ENCODE measurements around the gene SRXN1.

Gene SRXN1

DNA sequence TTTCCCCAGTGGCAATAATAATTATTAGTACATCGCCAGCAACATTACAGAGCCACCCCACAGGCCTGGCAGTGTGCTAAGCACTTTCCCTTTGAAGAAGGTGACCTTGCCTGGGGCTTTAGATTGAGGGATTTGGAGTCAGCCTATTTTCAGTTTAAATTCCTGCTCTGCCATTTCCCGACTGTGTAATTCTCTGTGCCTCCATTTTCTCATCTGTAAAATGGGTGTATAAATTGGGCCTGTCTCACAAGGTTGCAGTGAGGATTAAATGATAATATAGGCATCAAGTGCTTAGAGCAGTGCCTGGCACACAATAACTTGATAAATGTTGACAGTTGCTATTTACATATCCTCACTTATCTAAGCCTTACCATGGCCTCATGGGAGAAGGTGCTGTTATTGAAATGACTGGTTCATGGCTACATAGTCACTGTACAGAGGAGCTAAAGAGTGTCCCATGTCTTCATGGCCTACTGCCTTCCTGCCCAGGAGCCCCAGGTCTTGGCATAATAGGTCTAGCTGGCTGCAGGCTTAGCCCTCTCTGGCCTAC, 27.7 kb upstream of the SRXN1 start:
- peaks cover 52% of the 10 kb centered on the region for H3K27me3 ChIP-seq (replicated peaks; ENCODE audit: insufficient read depth, low read length)
- no peak overlapping the region for H3K27ac ChIP-seq (ENCODE audit: low read length)
- H3K9ac ChIP-seq (ENCODE audit: low read length), result no peak overlapping the region
- DNase-seq, result no peak
- no peak overlapping the region for H3K4me2 ChIP-seq (ENCODE audit: low read depth, low read length)
- H3F3A ChIP-seq (ENCODE audit: insufficient read depth, low read length), result no peaks in the 10 kb centered on the region
- H2AFZ ChIP-seq (ENCODE audit: low read length), result no peak overlapping the region
- H3K9me2 ChIP-seq (replicated peaks; ENCODE audit: insufficient read depth, low read length), result no peaks in the 10 kb centered on the region
- no peaks in the 10 kb centered on the region for H3K9me3 ChIP-seq (replicated peaks; ENCODE audit: insufficient read depth, low read length)
- H3K79me2 ChIP-seq (ENCODE audit: low read length), result no peaks in the 10 kb centered on the region
- no peak overlapping the region for H3K4me3 ChIP-seq (ENCODE audit: low read length)
- no peaks in the 10 kb centered on the region for H4K20me1 ChIP-seq (ENCODE audit: insufficient read depth, low read length)
- no peak for TF ChIP-seq EZH2phosphoT487 (IDR thresholded peaks at IDR 0.05; ENCODE audit: low read length)
- TF ChIP-seq, protein P1, sequence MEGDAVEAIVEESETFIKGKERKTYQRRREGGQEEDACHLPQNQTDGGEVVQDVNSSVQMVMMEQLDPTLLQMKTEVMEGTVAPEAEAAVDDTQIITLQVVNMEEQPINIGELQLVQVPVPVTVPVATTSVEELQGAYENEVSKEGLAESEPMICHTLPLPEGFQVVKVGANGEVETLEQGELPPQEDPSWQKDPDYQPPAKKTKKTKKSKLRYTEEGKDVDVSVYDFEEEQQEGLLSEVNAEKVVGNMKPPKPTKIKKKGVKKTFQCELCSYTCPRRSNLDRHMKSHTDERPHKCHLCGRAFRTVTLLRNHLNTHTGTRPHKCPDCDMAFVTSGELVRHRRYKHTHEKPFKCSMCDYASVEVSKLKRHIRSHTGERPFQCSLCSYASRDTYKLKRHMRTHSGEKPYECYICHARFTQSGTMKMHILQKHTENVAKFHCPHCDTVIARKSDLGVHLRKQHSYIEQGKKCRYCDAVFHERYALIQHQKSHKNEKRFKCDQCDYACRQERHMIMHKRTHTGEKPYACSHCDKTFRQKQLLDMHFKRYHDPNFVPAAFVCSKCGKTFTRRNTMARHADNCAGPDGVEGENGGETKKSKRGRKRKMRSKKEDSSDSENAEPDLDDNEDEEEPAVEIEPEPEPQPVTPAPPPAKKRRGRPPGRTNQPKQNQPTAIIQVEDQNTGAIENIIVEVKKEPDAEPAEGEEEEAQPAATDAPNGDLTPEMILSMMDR (IDR thresholded peaks at IDR 0.05; ENCODE audit: low read length), result no peak
- TF ChIP-seq EZH2 (optimal IDR thresholded peaks at IDR 0.05; ENCODE audit: low read depth, low read length), result no peak
- peaks cover 8% of the 10 kb centered on the region; the same call in 1 of the 2 replicates for H3K4me1 ChIP-seq (ENCODE audit: low read length)
- no peaks in the 10 kb centered on the region for H3K36me3 ChIP-seq (replicated peaks; ENCODE audit: insufficient read depth, low read length)

DNA sequence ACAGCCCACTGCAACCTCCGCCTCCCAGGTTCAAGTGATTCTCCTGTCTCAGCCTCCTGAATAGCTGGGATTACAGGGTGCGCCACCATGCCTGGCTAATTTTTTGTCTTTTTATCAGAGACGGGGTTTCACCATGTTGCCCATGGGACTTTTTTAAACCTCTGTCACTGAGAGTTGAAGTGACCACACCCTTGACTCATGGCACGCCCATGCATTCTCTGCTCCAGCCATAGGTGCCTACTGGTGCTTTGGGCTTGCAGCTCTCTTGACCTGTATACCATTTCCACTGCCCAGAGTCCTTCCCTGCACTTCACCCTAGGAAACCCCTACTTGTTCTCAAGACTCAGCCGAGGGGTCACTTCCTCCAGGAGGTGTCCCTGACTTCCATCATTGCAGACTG, 25.0 kb upstream of the SRXN1 start:
- Histone ChIP-seq H3K27ac (ENCODE audit: low read length) (no peak overlapping the region), H4K20me1 (ENCODE audit: insufficient read depth, low read length) (no peaks in the 10 kb centered on the region), H3K36me3 (replicated peaks; ENCODE audit: insufficient read depth, low read length) (no peaks in the 10 kb centered on the region), H3K4me3 (ENCODE audit: low read length) (no peak overlapping the region), H3K4me2 (ENCODE audit: low read depth, low read length) (no peak overlapping the region), H3F3A (ENCODE audit: insufficient read depth, low read length) (no peaks in the 10 kb centered on the region), H3K79me2 (ENCODE audit: low read length) (no peaks in the 10 kb centered on the region), H3K4me1 (ENCODE audit: low read length) (peaks cover 9% of the 10 kb centered on the region; the same call in 1 of the 2 replicates), H2AFZ (ENCODE audit: low read length) (no peak overlapping the region), H3K9ac (ENCODE audit: low read length) (no peak overlapping the region), H3K27me3 (replicated peaks; ENCODE audit: insufficient read depth, low read length) (peaks cover 72% of the 10 kb centered on the region), H3K9me3 (replicated peaks; ENCODE audit: insufficient read depth, low read length) (no peaks in the 10 kb centered on the region), H3K9me2 (replicated peaks; ENCODE audit: insufficient read depth, low read length) (no peaks in the 10 kb centered on the region)
- no peak for TF ChIP-seq EZH2phosphoT487 (IDR thresholded peaks at IDR 0.05; ENCODE audit: low read length)
- TF ChIP-seq EZH2 (optimal IDR thresholded peaks at IDR 0.05; ENCODE audit: low read depth, low read length), result no peak
- TF ChIP-seq, protein P1 (IDR thresholded peaks at IDR 0.05; ENCODE audit: low read length), result no peak
- DNase-seq, result no peak

DNA sequence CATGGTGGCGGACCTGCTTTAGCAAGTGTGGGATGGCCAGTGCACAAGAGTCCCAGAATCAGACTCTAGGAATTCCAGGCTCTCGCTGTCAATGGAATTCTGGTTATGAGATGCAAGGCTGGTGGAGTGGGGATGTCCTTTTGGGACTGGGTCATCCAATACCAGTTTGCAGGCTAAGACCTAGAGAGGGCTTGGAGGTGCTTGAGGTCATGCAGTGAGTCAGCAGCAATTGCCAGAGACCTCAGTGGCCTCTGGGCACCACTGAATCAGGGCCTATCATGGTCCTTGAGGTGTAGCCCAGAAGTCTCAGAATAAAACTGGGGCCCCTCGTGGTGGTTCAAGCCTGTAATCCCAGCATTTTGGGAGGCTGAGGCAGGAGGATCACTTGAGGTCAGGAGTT, 24.0 kb upstream of the SRXN1 start:
- Histone ChIP-seq H3K27ac (ENCODE audit: low read length) (no peak overlapping the region), H3F3A (ENCODE audit: insufficient read depth, low read length) (no peaks in the 10 kb centered on the region), H3K4me2 (ENCODE audit: low read depth, low read length) (no peak overlapping the region; the same call in 1 of the 2 replicates), H3K9me2 (replicated peaks; ENCODE audit: insufficient read depth, low read length) (no peaks in the 10 kb centered on the region), H3K9me3 (replicated peaks; ENCODE audit: insufficient read depth, low read length) (no peaks in the 10 kb centered on the region), H3K27me3 (replicated peaks; ENCODE audit: insufficient read depth, low read length) (peaks cover 66% of the 10 kb centered on the region), H3K9ac (ENCODE audit: low read length) (no peak overlapping the region), H3K4me3 (ENCODE audit: low read length) (no peak overlapping the region), H3K79me2 (ENCODE audit: low read length) (no peaks in the 10 kb centered on the region), H3K36me3 (replicated peaks; ENCODE audit: insufficient read depth, low read length) (no peaks in the 10 kb centered on the region), H4K20me1 (ENCODE audit: insufficient read depth, low read length) (no peaks in the 10 kb centered on the region), H3K4me1 (ENCODE audit: low read length) (peaks cover 9% of the 10 kb centered on the region; the same call in 1 of the 2 replicates), H2AFZ (ENCODE audit: low read length) (no peak overlapping the region)
- no peak for TF ChIP-seq EZH2phosphoT487 (IDR thresholded peaks at IDR 0.05; ENCODE audit: low read length)
- TF ChIP-seq EZH2 (optimal IDR thresholded peaks at IDR 0.05; ENCODE audit: low read depth, low read length), result no peak
- TF ChIP-seq, protein P1 (IDR thresholded peaks at IDR 0.05; ENCODE audit: low read length), result no peak
- DNase-seq, result no peak

All from MM.1S (cell line).